HUES64 (cell line): Measurements from ENCODE around the gene GJA3. TPM values are rescaled to one million over a fixed set of nuclear protein-coding genes. Genes with fewer than 3 reads are reported as not detected.
A peak's percentile ranks its signal among the peaks of the same experiment; 100 is the strongest.

ENCODE experiments used
- H3K27ac ChIP-seq: 2 replicates; pipeline ENCODE4 v1.7.0; 2013; ENCODE audit warnings: low read depth, low read length, inconsistent platforms
- H3K27me3 ChIP-seq: 2 replicates; pipeline ENCODE4 v1.6.1; 2013; ENCODE audit warnings: mild to moderate bottlenecking, low read length; ENCODE audit not compliant: insufficient read depth
- H3K36me3 ChIP-seq: 2 replicates; pipeline ENCODE4 v1.6.1; 2013; ENCODE audit warnings: mild to moderate bottlenecking, low read length; ENCODE audit not compliant: insufficient read depth
- H3K4me1 ChIP-seq: 2 replicates; pipeline ENCODE4 v1.6.1; 2013; ENCODE audit warnings: mild to moderate bottlenecking, low read length, moderate library complexity; ENCODE audit not compliant: insufficient read depth
- H3K4me3 ChIP-seq: 2 replicates; pipeline ENCODE4 v1.5.1; 2013; ENCODE audit warnings: mild to moderate bottlenecking, low read length, moderate library complexity
- H3K9ac ChIP-seq: 2 replicates; pipeline ENCODE4 v1.6.1; 2013; ENCODE audit warnings: mild to moderate bottlenecking, low read depth, low read length
- H3K9me3 ChIP-seq: 2 replicates; pipeline ENCODE4 v1.6.1; 2013; ENCODE audit warnings: low read depth, low read length; ENCODE audit not compliant: insufficient read depth
- WGBS: fragments of 150-250, 120-280 bp; methylation state at CpG from one replicate; pipeline ENCODE4 v1.1.7; 2013; ENCODE audit warnings: missing lambda C conversion rate; 5-methylcytosine and 5-hydroxymethylcytosine counted together
- polyA plus RNA-seq, 2 experiments: library from polyadenylated mRNA; stranded (reverse); fragments of 50-300 nt; gene quantifications; one replicate each; pipeline ENCODE4 v1.2.3, GENCODE V29; 2013

GJA3 gene
- 0.10 TPM for polyA plus RNA-seq (2013, experiment 1 of 2)
- polyA plus RNA-seq (2013, experiment 2 of 2), result 0.19 TPM

DNA sequence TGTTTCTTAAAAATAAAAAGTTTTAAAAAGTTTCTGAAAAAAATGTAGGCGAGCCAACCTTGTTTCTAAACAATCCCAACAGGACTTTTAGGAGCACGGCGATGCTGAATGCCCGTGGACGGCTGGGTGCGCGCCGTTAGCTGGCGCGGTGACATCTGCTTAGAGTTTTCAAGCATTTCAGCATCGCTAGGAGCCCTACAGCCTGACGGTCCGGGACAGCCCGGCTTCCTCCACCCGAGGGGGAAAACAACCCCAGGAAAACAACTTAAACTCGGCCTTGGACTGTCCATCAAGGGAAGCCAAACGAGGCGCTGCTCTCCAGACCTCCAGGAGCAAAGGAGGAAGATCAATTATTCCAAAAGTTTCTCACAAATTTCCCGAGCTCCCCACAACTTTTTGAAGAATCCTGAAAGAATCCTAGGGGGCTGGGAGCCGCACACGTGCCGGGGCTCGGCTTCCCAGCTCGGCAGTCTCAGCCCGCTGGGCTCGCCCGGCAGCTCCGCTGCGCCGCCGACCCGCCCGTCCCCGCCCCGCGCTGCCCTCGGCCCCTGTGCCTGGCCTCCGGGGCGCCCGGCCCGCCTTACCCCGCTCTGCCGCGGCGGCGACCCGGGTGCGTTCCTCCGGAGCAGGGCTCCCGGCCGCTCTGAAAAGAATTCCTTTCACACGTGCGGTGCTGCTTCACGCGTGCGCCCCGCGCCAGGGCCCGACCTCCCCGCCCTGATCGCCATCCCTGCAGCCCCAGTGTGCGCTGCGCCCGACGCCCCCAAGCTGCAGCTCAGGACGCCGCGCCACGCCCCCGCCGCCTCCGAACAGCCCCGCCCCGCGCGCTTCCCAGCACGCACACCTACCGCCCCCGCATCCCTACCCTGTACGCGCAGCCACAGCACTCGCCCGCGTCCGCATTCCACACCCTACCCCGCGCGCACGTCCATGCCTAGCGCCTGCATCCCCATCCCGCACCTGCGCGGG, at the start of gene GJA3:
Gene GJA3 (minus strand): TSS at position 747 of the 969 bp plus-strand sequence. CDS start 17,764 bp downstream, outside the sequence.
- H3K4me3 ChIP-seq, result peak within 1 kb of the TSS; percentile 59
- no peak within 1 kb of the TSS for H3K27ac ChIP-seq
- no peak within 1 kb of the TSS for H3K9ac ChIP-seq
- no peaks in the 10 kb centered on the region for H3K9me3 ChIP-seq
- 0 out of 2 replicates have a peak, but pooled peaks cover 4% of the 10 kb centered on the region for H3K4me1 ChIP-seq
- no peaks in the 10 kb centered on the region for H3K36me3 ChIP-seq
- peaks cover 70% of the 10 kb centered on the region for H3K27me3 ChIP-seq
- under 1% methylated on average over 93 of the region's 93 CpGs for WGBS

DNA sequence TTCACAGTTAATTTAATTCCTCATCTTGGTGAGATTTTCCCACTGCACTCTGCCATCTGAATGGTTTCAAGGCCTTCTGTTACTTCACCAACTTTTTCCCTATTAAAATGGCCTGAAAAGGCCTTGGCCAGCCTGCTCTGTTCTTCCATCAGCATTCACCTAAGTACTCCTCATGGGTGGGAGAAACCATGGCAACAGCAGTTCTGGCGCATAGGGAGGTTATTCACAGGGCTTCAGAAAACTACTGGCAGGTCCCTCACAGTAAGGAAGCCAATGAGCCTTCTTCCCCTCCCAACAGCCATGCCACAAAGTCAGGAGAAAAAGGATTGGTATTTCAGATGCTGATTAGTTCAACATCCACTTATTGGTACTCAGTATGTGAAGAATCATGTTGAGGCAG, 49.1 kb upstream of the GJA3 start:
- Histone ChIP-seq H3K9ac (no peak overlapping the region), H3K27me3 (no peaks in the 10 kb centered on the region), H3K27ac (no peak overlapping the region), H3K36me3 (no peaks in the 10 kb centered on the region), H3K4me3 (no peak overlapping the region), H3K9me3 (no peaks in the 10 kb centered on the region), H3K4me1 (no peaks in the 10 kb centered on the region)
- 92% methylated on average over 1 of the region's 1 CpG for WGBS

GRCh38 chr13:20206698-20207235, 45.9 kb upstream of the GJA3 start:
- H3K36me3 ChIP-seq, result no peaks in the 10 kb centered on the region
- 86% methylated on average over 16 of the region's 16 CpGs for WGBS
- H3K27ac ChIP-seq, result no peak overlapping the region
- H3K9me3 ChIP-seq, result peaks cover 9% of the 10 kb centered on the region; the same call in 1 of the 2 replicates
- no peak overlapping the region for H3K9ac ChIP-seq
- no peak overlapping the region for H3K4me3 ChIP-seq
- no peaks in the 10 kb centered on the region for H3K4me1 ChIP-seq
- peaks cover 4% of the 10 kb centered on the region; the same call in 1 of the 2 replicates for H3K27me3 ChIP-seq

- Histone ChIP-seq H3K9ac (no peak overlapping the region), H3K27me3 (peaks cover 4% of the 10 kb centered on the region; the same call in 1 of the 2 replicates), H3K36me3 (no peaks in the 10 kb centered on the region), H3K9me3 (peaks cover 9% of the 10 kb centered on the region; the same call in 1 of the 2 replicates), H3K4me1 (no peaks in the 10 kb centered on the region), H3K27ac (no peak overlapping the region), H3K4me3 (no peak overlapping the region)
- WGBS, result 89% methylated on average over 11 of the region's 11 CpGs
These were observed 45.3 kb upstream of the GJA3 start for GRCh38 chr13:20206065-20206697.

GRCh38 chr13:20198781-20199180, 37.9 kb upstream of the GJA3 start:
- no peak overlapping the region for H3K9ac ChIP-seq
- peaks cover 9% of the 10 kb centered on the region; the same call in 1 of the 2 replicates for H3K9me3 ChIP-seq
- 0 out of 2 replicates have a peak, but pooled peaks cover 5% of the 10 kb centered on the region for H3K4me1 ChIP-seq
- no peak overlapping the region for H3K27ac ChIP-seq
- WGBS, result no CpG with 5 or more reads among the region's 1 CpG
- no peaks in the 10 kb centered on the region for H3K36me3 ChIP-seq
- H3K27me3 ChIP-seq, result peaks cover 42% of the 10 kb centered on the region
- H3K4me3 ChIP-seq, result no peak overlapping the region

- Histone ChIP-seq H3K27me3 (peaks cover 56% of the 10 kb centered on the region), H3K4me3 (no peak overlapping the region)
These were observed 36.5 kb upstream of the GJA3 start for GRCh38 chr13:20197361-20197834.

DNA sequence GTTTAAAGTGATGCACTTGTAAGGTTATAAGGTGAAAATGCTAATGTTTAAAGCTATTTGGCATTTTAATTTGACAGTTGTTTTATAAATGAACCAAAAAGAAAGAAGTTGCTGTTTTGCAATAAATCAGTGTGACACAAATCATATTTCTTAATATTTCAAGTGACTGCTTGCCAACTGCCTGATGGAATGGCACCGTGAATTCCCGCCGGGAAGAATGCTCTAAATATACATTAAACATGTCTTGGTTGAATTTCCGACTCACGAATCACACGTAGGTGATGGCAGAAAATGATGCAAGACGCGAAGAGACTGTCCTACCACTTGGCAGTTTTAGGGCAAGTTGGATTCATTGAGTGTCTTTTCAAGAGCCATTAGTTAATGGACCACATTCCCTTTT, 34.9 kb upstream of the GJA3 start:
- Histone ChIP-seq H3K4me3 (no peak overlapping the region), H3K27me3 (peaks cover 72% of the 10 kb centered on the region), H3K27ac (no peak overlapping the region), H3K4me1 (0 out of 2 replicates have a peak, but pooled peaks cover 7% of the 10 kb centered on the region), H3K9me3 (no peaks in the 10 kb centered on the region; the same call in 1 of the 2 replicates), H3K36me3 (no peaks in the 10 kb centered on the region), H3K9ac (no peak overlapping the region)
- WGBS, result 87% methylated on average over 8 of the region's 8 CpGs

More at GRCh38 chr13:20197361-20197834, 36.5 kb upstream of the GJA3 start:
- Histone ChIP-seq H3K27ac (no peak overlapping the region), H3K9me3 (peaks cover 5% of the 10 kb centered on the region; the same call in 1 of the 2 replicates), H3K9ac (no peak overlapping the region), H3K4me1 (0 out of 2 replicates have a peak, but pooled peaks cover 7% of the 10 kb centered on the region), H3K36me3 (no peaks in the 10 kb centered on the region)
- 15% methylated on average over 4 of the region's 5 CpGs for WGBS

- H3K9ac ChIP-seq, result no peak overlapping the region
- peak overlapping the region; percentile 42 for H3K4me3 ChIP-seq
- 11% methylated on average over 27 of the region's 27 CpGs for WGBS
- no peak overlapping the region for H3K27ac ChIP-seq
- H3K36me3 ChIP-seq, result no peaks in the 10 kb centered on the region
- no peaks in the 10 kb centered on the region for H3K9me3 ChIP-seq
- 0 out of 2 replicates have a peak, but pooled peaks cover 7% of the 10 kb centered on the region for H3K4me1 ChIP-seq
- peaks cover 89% of the 10 kb centered on the region for H3K27me3 ChIP-seq
These were observed 33.2 kb upstream of the GJA3 start for GRCh38 chr13:20193907-20194631.

DNA sequence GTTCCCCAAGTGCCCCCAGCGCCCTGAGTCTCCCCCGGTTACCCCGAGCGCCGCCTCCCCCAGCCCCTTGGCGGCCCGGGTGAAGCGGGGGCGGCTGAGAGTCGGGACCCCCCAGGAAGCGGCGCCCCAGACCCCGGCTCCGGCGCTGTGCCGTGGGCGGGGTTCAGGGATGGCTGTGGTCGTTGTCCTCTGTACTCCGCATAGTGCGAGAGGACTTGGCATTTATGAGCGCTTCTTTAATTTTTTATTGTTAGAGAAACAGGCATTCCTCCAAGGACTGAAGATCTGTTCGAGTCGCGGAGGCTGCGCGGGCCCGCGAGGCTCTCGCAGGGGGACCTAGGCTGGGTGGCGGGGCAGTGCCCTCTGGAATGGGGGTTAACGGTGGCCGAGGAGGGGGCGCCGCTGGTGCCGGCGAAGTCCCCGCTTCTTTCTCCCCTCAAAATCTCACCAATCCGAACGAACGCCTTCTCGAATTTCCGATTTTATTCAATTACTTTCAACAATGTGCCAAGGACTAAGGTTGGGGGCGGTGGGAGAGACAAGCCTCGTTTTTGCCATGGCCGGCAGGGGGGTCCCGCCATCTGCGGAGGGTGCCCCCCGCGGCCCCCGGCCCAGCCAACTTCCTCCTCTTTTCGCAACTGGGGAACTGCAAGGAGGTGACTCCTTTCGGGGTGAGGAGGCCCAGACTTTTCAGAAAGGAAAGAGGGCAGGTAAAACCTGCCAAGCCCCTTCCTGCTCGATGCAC, 32.5 kb upstream of the GJA3 start:
- Histone ChIP-seq H3K27ac (no peak overlapping the region), H3K9ac (no peak overlapping the region), H3K9me3 (no peaks in the 10 kb centered on the region), H3K4me1 (0 out of 2 replicates have a peak, but pooled peaks cover 7% of the 10 kb centered on the region), H3K27me3 (peaks cover 97% of the 10 kb centered on the region), H3K4me3 (peak overlapping the region; percentile 42), H3K36me3 (no peaks in the 10 kb centered on the region)
- under 1% methylated on average over 52 of the region's 53 CpGs for WGBS

GRCh38 chr13:20192836-20193161, 31.9 kb upstream of the GJA3 start, which contains the start of gene GJB2:
GJB2 (minus strand) TSS chr13:20192938; CDS start chr13:20189581, 3,357 bp downstream.
- H3K27ac ChIP-seq, result no peak within 1 kb of the TSS
- WGBS, result 1% methylated on average over 38 of the region's 39 CpGs

More at GRCh38 chr13:20192836-20193161, 31.9 kb upstream of the GJA3 start, which contains the start of gene GJB2:
- Histone ChIP-seq H3K9ac (no peak within 1 kb of the TSS), H3K4me1 (0 out of 2 replicates have a peak, but pooled peaks cover 7% of the 10 kb centered on the region), H3K36me3 (no peaks in the 10 kb centered on the region), H3K9me3 (no peaks in the 10 kb centered on the region), H3K4me3 (peak within 1 kb of the TSS; percentile 42), H3K27me3 (peaks cover 92% of the 10 kb centered on the region)
